Activated T-helper 1 cell treated with anti-CD3 and anti-CD28 coated beads, Interleukin-12 subunit alpha, Interleukin-12 subunit beta, Interleukin-2, Interleukin-4 antibody, amounts not matched to agents 30 ng/mL and 10 ng/mL and 1 ng/mL, durations not matched to agents 14 hours and 24 hours and 36 hours (primary cell): ENCODE results near the gene VPS13C. TPM values are rescaled to one million over a fixed set of nuclear protein-coding genes. Genes with fewer than 3 reads are reported as not detected.
A peak's percentile ranks its signal among the peaks of the same experiment; 100 is the strongest.

Experiments
- DNase-seq: peaks from one replicate; pipeline ENCODE4 v3.0.0; 2021; ENCODE audit warnings: low spot score
- H3K27ac Mint-ChIP-seq: one replicate; pipeline ENCODE4 v1.8.0; 2021; ENCODE audit warnings: mild to moderate bottlenecking, mixed read lengths
- H3K27me3 Mint-ChIP-seq: one replicate; pipeline ENCODE4 v1.8.0; 2022; ENCODE audit warnings: mild to moderate bottlenecking, moderate library complexity, mixed read lengths; ENCODE audit not compliant: insufficient read depth
- H3K36me3 Mint-ChIP-seq: one replicate; pipeline ENCODE4 v1.8.0; 2021; ENCODE audit warnings: low read depth, mixed read lengths
- H3K4me1 Mint-ChIP-seq: one replicate; pipeline ENCODE4 v1.8.0; 2021; ENCODE audit warnings: low read depth, mixed read lengths
- H3K4me3 Mint-ChIP-seq: one replicate; pipeline ENCODE4 v1.8.0; 2021; ENCODE audit warnings: mild to moderate bottlenecking, moderate library complexity, mixed read lengths
- H3K9me3 Mint-ChIP-seq: one replicate; pipeline ENCODE4 v1.8.0; 2021; ENCODE audit warnings: mixed read lengths
- intact Hi-C: fragments of 100-400 bp; cut with micrococcal nuclease; formaldehyde crosslinking; loops from one replicate; pipeline ENCODE4 v1.15.1; 2024
- total RNA-seq: library from RNA; stranded (reverse); gene quantifications from 2 replicates; pipeline ENCODE4 v1.2.3, GENCODE V29; 2022

The VPS13C gene
- total RNA-seq, 1 donor from 2014 or later: 52.7 TPM

- no peaks in the 10 kb centered on the region for H3K4me1 Mint-ChIP-seq
- no peak overlapping the region for H3K27ac Mint-ChIP-seq
- no peaks in the 10 kb centered on the region for H3K9me3 Mint-ChIP-seq
- H3K36me3 Mint-ChIP-seq: no peaks in the 10 kb centered on the region
- no peaks in the 10 kb centered on the region for H3K27me3 Mint-ChIP-seq
- intact Hi-C loops: no loop called here
- no peak for DNase-seq
- no peak overlapping the region for H3K4me3 Mint-ChIP-seq
Observed at GRCh38 chr15:62093809-62094208, 33.6 kb upstream of the VPS13C start.

DNA sequence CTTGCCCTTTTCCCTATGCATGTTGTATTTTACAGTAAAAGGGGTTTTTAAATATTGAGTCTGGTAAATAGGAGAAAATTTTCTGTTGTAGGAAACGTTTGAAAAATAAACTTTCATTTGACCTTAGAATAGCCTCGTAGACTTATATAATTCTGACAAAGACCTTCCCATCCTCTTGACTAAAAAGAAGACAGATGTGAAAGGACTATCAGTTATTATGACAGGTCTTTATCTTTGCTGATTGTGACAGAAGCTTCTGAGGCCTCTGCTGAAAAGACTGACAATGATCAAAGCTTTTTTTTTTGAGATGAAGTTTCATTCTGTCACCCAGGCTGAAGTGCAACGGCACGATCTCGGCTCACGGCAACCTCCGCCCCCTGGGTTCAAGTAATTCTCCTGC, 30.7 kb upstream of the VPS13C start:
- no peaks in the 10 kb centered on the region for H3K9me3 Mint-ChIP-seq
- no peaks in the 10 kb centered on the region for H3K27me3 Mint-ChIP-seq
- H3K27ac Mint-ChIP-seq: no peak overlapping the region
- intact Hi-C loops: no loop called here
- H3K36me3 Mint-ChIP-seq: no peaks in the 10 kb centered on the region
- no peak for DNase-seq
- H3K4me1 Mint-ChIP-seq: no peaks in the 10 kb centered on the region
- H3K4me3 Mint-ChIP-seq: no peak overlapping the region

- no peaks in the 10 kb centered on the region for H3K27me3 Mint-ChIP-seq
- no peaks in the 10 kb centered on the region for H3K36me3 Mint-ChIP-seq
- H3K9me3 Mint-ChIP-seq: no peaks in the 10 kb centered on the region
- DNase-seq: no peak
- H3K4me3 Mint-ChIP-seq: no peak overlapping the region
- H3K4me1 Mint-ChIP-seq: no peaks in the 10 kb centered on the region
- no peak overlapping the region for H3K27ac Mint-ChIP-seq
- intact Hi-C loops: no loop called here
Observed at GRCh38 chr15:62089616-62090015, 29.4 kb upstream of the VPS13C start.

- H3K4me3 Mint-ChIP-seq: no peak overlapping the region
- DNase-seq: no peak
- H3K36me3 Mint-ChIP-seq: no peaks in the 10 kb centered on the region
- no peaks in the 10 kb centered on the region for H3K27me3 Mint-ChIP-seq
- no peak overlapping the region for H3K27ac Mint-ChIP-seq
- intact Hi-C loops: no loop called here
- H3K4me1 Mint-ChIP-seq: no peaks in the 10 kb centered on the region
- no peaks in the 10 kb centered on the region for H3K9me3 Mint-ChIP-seq
Observed at GRCh38 chr15:62088353-62088693, 28.1 kb upstream of the VPS13C start.

DNA sequence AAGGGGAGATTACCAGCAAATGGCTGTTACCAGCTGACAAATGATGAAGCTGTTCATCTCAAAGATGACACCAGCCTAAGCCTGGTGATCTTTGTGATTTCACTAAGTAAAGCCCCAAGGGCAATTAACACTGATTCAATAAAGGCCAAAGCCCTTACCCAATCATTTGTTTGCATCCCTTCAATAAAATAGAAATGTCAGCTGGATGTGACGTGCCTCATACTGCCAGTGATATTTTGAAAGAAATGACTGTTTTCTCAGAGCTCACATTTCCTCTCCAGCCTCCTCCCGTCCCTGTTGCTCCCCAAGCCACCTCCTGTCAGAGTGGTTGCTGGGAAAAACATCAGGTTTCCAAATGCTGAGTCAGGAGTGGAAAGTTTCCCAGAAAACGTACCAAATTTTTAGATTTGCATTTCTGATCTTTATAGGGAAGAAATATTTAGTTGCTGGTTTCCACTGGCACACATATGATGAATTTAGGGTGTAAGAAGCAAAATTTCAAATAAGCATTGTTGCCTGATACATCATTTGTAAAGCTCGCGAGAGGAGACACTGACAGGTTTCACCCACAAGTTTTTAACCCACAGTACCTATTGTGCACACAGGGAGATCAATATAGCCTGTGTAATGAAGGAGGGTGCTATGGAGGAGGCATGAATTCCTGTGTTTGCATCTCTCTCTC, 27.6 kb upstream of the VPS13C start:
- intact Hi-C loops: no loop called here
- Mint-ChIP-seq H3K36me3 (no peaks in the 10 kb centered on the region), H3K9me3 (no peaks in the 10 kb centered on the region), H3K27ac (no peak overlapping the region), H3K4me1 (no peaks in the 10 kb centered on the region), H3K27me3 (no peaks in the 10 kb centered on the region), H3K4me3 (no peak overlapping the region)
- no peak for DNase-seq

DNA sequence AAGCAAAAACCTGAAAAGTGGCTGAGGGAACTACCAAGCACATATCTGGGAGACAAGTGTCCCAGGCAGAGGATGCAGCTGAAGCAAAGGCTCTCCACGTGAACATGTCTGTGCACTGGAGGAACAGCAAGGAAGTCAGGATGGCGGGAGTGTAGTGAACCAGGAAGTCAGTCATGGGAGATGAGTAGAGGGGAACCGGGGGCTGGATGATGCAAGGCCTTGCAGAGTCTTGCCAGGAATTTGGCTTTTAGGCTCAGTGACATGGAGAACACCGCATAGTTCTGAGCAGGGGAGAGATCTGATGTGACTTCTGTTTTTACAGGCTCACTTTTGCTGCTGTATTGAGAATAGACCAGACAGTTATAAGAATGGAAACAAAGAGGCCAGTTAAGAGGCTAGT, 25.5 kb upstream of the VPS13C start:
- H3K4me3 Mint-ChIP-seq: no peak overlapping the region
- no peak for DNase-seq
- H3K27me3 Mint-ChIP-seq: no peaks in the 10 kb centered on the region
- no peaks in the 10 kb centered on the region for H3K9me3 Mint-ChIP-seq
- H3K4me1 Mint-ChIP-seq: no peaks in the 10 kb centered on the region
- H3K27ac Mint-ChIP-seq: no peak overlapping the region
- intact Hi-C loops: no loop called here
- no peaks in the 10 kb centered on the region for H3K36me3 Mint-ChIP-seq

DNA sequence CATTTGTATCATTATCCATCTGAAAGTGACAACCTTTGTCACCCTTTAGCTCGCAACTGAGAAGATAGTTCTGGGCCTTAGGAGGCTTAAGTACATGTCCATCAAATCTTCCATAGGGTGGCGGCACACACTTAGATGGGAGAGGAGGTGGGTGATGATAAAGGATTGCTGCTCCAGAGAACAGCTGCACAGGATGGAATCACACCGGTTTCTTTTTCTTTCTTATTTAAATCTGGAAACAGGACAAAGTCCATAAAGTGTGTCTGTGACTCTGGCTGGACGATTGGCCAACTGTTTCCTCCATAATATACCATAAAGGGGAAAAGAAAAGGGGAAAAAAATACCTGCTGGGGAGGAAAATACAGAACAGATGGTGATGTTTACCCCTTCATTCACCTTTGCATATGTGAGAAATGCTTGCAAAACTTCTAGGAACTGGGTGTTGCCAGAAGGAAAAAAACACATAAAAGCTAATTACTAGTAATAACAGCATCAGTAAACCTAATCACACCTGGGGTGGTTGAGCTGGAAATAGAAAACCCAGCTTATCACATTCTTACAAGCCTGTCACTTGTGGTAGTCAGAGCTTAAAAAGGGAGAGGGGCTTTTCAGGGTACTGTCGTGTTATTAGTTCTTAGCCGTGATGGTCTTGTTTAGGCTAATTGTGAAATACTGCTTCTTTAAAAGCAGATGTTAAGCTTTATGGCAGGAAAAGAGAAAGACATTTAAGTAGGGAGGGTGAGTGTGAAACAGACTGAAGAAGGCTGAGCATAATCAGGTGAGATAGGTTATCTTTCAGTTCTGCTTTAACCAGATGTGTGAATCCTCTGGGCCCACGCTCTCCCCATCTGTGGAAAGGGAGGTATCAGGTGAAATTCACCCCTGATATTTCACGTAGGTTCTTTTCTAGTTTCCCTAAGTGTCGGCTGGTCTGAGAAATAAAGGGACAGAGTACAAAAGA, 23.2 kb upstream of the VPS13C start:
- H3K4me3 Mint-ChIP-seq: no peak overlapping the region
- H3K36me3 Mint-ChIP-seq: no peaks in the 10 kb centered on the region
- peaks cover 2% of the 10 kb centered on the region for H3K27me3 Mint-ChIP-seq
- no peak for DNase-seq
- H3K27ac Mint-ChIP-seq: no peak overlapping the region
- H3K4me1 Mint-ChIP-seq: no peaks in the 10 kb centered on the region
- intact Hi-C loops: no loop called here
- H3K9me3 Mint-ChIP-seq: no peaks in the 10 kb centered on the region

DNA sequence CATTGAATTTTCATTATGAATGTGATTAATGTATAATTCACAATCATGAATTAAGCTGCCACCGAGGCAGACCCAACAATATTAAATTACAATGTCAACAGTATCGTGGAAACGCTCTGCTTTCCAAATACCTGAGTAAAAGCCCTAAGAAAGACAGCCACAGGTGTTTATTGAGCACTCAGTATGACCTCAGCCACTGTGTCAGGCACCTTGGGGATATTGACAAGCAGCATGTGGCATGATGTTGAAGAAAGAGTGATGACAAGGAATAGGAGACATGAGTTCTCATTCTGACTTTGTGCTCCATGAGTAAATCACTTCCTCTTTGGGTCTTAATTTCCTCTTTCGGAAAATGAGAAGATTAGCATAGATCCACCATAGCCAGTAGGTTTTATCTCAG, 19.3 kb upstream of the VPS13C start:
- Mint-ChIP-seq H3K4me1 (no peaks in the 10 kb centered on the region), H3K27me3 (peaks cover 4% of the 10 kb centered on the region), H3K9me3 (no peaks in the 10 kb centered on the region), H3K27ac (no peak overlapping the region), H3K36me3 (no peaks in the 10 kb centered on the region), H3K4me3 (no peak overlapping the region)
- intact Hi-C loops: no loop called here
- DNase-seq: no peak

GRCh38 chr15:62075595-62076277, 15.5 kb upstream of the VPS13C start:
- DNase-seq: no peak
- H3K27ac Mint-ChIP-seq: no peak overlapping the region
- H3K27me3 Mint-ChIP-seq: peaks cover 24% of the 10 kb centered on the region
- H3K4me1 Mint-ChIP-seq: no peaks in the 10 kb centered on the region
- no peaks in the 10 kb centered on the region for H3K9me3 Mint-ChIP-seq
- H3K4me3 Mint-ChIP-seq: no peak overlapping the region
- H3K36me3 Mint-ChIP-seq: no peaks in the 10 kb centered on the region
- intact Hi-C loops: no loop called here

DNA sequence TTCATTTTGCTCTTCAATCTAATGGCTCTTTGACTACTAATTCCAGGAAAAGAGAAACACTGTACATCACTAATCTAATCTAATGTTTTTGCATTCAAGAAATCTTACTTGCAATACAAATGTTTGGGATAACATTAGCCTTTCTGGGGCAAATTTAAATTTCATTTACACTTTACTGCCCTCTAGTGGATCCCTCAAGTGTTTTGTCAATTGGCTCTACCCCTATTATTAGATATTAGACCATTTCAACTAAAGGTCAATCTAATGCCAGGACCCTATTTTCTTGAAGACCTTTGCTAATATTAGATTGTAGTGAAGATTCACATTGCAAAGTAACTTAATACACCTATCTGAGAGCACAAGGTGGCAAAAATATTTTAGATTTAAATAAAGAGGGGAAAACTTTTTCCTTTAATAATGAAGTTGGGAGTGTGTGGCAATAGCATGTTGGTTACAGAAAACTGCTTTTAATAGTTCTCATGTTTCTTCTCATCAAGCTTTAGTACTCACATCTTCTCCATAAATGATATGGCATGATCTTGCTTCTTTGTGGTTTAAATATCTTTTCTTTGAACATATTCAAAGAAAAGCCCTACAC, 11.6 kb upstream of the VPS13C start:
- Mint-ChIP-seq H3K4me3 (no peak overlapping the region), H3K9me3 (no peaks in the 10 kb centered on the region), H3K4me1 (peaks cover 14% of the 10 kb centered on the region), H3K27ac (no peak overlapping the region), H3K36me3 (no peaks in the 10 kb centered on the region), H3K27me3 (peaks cover 36% of the 10 kb centered on the region)
- no peak for DNase-seq
- intact Hi-C loops: loop anchor here (1.0 to 5.0 kb wide), 3 partner anchors 182 to 235 kb away; no protein-coding TSS in a partner anchor

DNA sequence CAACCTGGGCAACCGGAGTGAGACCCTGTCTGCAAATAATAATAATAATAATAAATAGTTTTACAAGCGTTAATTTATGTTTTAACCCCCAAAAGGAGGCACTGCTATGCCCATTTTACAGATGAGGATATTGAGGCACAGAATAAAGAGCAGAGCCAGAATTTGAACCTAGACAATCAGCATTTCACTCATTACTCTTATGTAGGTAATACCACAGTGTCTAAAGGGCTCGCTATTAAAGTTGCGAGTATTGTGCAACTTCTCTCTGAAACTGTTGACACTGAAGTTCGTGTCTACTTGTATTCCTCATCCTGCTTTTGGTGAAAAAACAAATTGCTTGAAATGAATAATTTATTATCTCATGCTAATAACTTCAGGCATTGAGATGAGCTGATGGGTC, 9.3 kb upstream of the VPS13C start:
- no peaks in the 10 kb centered on the region for H3K9me3 Mint-ChIP-seq
- intact Hi-C loops: loop anchor here (5.0 kb wide), 2 partner anchors 53 to 83 kb away; no protein-coding TSS in a partner anchor
- H3K27me3 Mint-ChIP-seq: peaks cover 52% of the 10 kb centered on the region
- H3K4me1 Mint-ChIP-seq: peaks cover 22% of the 10 kb centered on the region
- no peak overlapping the region for H3K4me3 Mint-ChIP-seq
- peaks cover 2% of the 10 kb centered on the region for H3K36me3 Mint-ChIP-seq
- no peak for DNase-seq
- H3K27ac Mint-ChIP-seq: no peak overlapping the region

DNA sequence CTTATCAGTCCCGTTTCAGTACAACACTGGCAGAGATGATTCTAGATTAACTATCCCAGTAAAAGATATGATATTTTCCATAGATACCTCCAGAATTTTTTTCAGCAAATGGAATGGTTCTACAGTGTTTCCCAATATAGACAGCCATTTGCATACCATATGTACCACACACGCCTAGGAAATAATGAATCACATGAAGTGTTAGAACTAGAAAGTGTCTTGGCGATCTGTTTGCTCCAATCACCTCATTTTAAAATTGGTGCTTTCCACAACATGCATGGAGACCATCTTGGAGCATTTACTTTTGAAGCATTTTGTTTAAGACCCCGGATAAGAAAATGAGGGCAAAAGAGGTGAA, 8.5 kb upstream of the VPS13C start:
- DNase-seq: no peak
- Mint-ChIP-seq H3K9me3 (no peaks in the 10 kb centered on the region), H3K36me3 (peaks cover 2% of the 10 kb centered on the region), H3K27ac (peak overlapping the region; percentile 76), H3K27me3 (peaks cover 49% of the 10 kb centered on the region), H3K4me1 (peaks cover 22% of the 10 kb centered on the region), H3K4me3 (peak overlapping the region; percentile 81)
- intact Hi-C loops: loop anchor here (1.0 to 5.0 kb wide), 3 partner anchors 8 to 84 kb away; partner anchors contain the start of gene VPS13C
